HG03457 (cell line): ENCODE results near the gene SWSAP1.
"Not testable (repeated sequence)": the region's sequence is repeated elsewhere in the genome, so short reads cannot be mapped to it uniquely, and the experiment has no call there.

Experiments
- ATAC-seq: cut with Tn5 transposase; IDR thresholded peaks from one replicate; pipeline ENCODE4 v1.9.1; 2021; ENCODE audit warnings: moderate number of reproducible peaks; ENCODE audit not compliant: unreplicated experiment

Gene SWSAP1

GRCh38 chr19:11374433-11375142 is at the start of gene SWSAP1:
SWSAP1 (plus strand) TSS chr19:11374666; CDS start chr19:11374681, 15 bp downstream.
- peak; percentile 86 for ATAC-seq

- no peak for ATAC-seq
Measured at GRCh38 chr19:11324748-11325389, 49.6 kb upstream of the SWSAP1 start.

GRCh38 chr19:11325544-11325943 is 48.9 kb upstream of the SWSAP1 start:
- no peak for ATAC-seq

GRCh38 chr19:11330127-11330526 is 44.3 kb upstream of the SWSAP1 start:
- ATAC-seq: no peak

GRCh38 chr19:11331502-11331901 is 43.0 kb upstream of the SWSAP1 start:
- no peak for ATAC-seq

- no peak for ATAC-seq
Measured at GRCh38 chr19:11332822-11333221, 41.6 kb upstream of the SWSAP1 start.

GRCh38 chr19:11333838-11334237 is 40.6 kb upstream of the SWSAP1 start:
- ATAC-seq: not testable (repeated sequence)

- no peak for ATAC-seq
Measured at GRCh38 chr19:11335449-11336146, 38.9 kb upstream of the SWSAP1 start.

- no peak for ATAC-seq
Measured at GRCh38 chr19:11337080-11337479, 37.4 kb upstream of the SWSAP1 start.

GRCh38 chr19:11338121-11338520 is 36.3 kb upstream of the SWSAP1 start:
- no peak for ATAC-seq

GRCh38 chr19:11338569-11339253 is 35.8 kb upstream of the SWSAP1 start:
- ATAC-seq: no peak

- ATAC-seq: no peak
Measured at GRCh38 chr19:11339254-11340098, 35.0 kb upstream of the SWSAP1 start, which contains the start of gene RAB3D. RAB3D (minus strand) TSS chr19:11339657; CDS start chr19:11337399, 2,258 bp downstream.

GRCh38 chr19:11340099-11340467 is 34.4 kb upstream of the SWSAP1 start:
- ATAC-seq: not testable (repeated sequence)

GRCh38 chr19:11342429-11342828 is 32.0 kb upstream of the SWSAP1 start:
- ATAC-seq: no peak

- no peak for ATAC-seq
Measured at GRCh38 chr19:11345122-11345803, 29.2 kb upstream of the SWSAP1 start.

GRCh38 chr19:11346104-11346940 is 28.1 kb upstream of the SWSAP1 start, which contains the start of the genes CCDC159 and TMEM205:
CCDC159 (plus strand) TSS chr19:11346519; CDS start chr19:11346607, 88 bp downstream.
TMEM205 (minus strand) TSS chr19:11346268; CDS start chr19:11345619, 649 bp downstream.
- peak; percentile 71 for ATAC-seq

- ATAC-seq: no peak
Measured at GRCh38 chr19:11347546-11348039, 26.9 kb upstream of the SWSAP1 start.

- ATAC-seq: no peak
Measured at GRCh38 chr19:11349171-11349570, 25.3 kb upstream of the SWSAP1 start.
